HG03575 (cell line): ENCODE results near the gene ARL3.
A peak's percentile ranks its signal among the peaks of the same experiment; 100 is the strongest.
"Not testable (repeated sequence)": the region's sequence is repeated elsewhere in the genome, so short reads cannot be mapped to it uniquely, and the experiment has no call there.

ENCODE experiments used
- ATAC-seq: cut with Tn5 transposase; IDR thresholded peaks from one replicate; pipeline ENCODE4 v1.9.1; 2021; ENCODE audit not compliant: unreplicated experiment, insufficient number of reproducible peaks, low FRiP score; ENCODE audit errors: extremely low read depth

Gene ARL3

GRCh38 chr10:102713814-102714620 lies at the start of gene ARL3:
Gene ARL3, minus strand, starts transcription at chr10:102714397. Its CDS starts 122 bp downstream, at chr10:102714275.
- no peak for ATAC-seq

- ATAC-seq, result no peak
These were observed 48.9 kb upstream of the ARL3 start for GRCh38 chr10:102763037-102763607.

GRCh38 chr10:102762401-102763015 lies 48.3 kb upstream of the ARL3 start:
- ATAC-seq, result no peak

GRCh38 chr10:102761981-102762380 lies 47.8 kb upstream of the ARL3 start:
- no peak for ATAC-seq

GRCh38 chr10:102759497-102760210 lies 45.5 kb upstream of the ARL3 start:
- ATAC-seq, result no peak

- ATAC-seq, result not testable (repeated sequence)
These were observed 44.7 kb upstream of the ARL3 start for GRCh38 chr10:102758933-102759262.

- ATAC-seq, result no peak
These were observed 44.2 kb upstream of the ARL3 start for GRCh38 chr10:102758240-102758932.

GRCh38 chr10:102757323-102757722 lies 43.1 kb upstream of the ARL3 start:
- ATAC-seq, result no peak

GRCh38 chr10:102753718-102754117 lies 39.5 kb upstream of the ARL3 start:
- no peak for ATAC-seq

- no peak for ATAC-seq
These were observed 38.9 kb upstream of the ARL3 start for GRCh38 chr10:102752934-102753664.

GRCh38 chr10:102752266-102752930 lies 38.2 kb upstream of the ARL3 start:
- no peak for ATAC-seq

- ATAC-seq, result no peak
These were observed 31.0 kb upstream of the ARL3 start for GRCh38 chr10:102745157-102745556.

- ATAC-seq, result no peak
These were observed 30.3 kb upstream of the ARL3 start for GRCh38 chr10:102744374-102745051.

GRCh38 chr10:102743588-102744373 lies 29.6 kb upstream of the ARL3 start, which contains the start of gene WBP1L:
Gene WBP1L, plus strand, starts transcription at chr10:102743948. Its CDS starts 106 bp downstream, at chr10:102744054.
- peak; percentile 82 for ATAC-seq

GRCh38 chr10:102743078-102743587 lies 28.9 kb upstream of the ARL3 start:
- no peak for ATAC-seq

- ATAC-seq, result not testable (repeated sequence)
These were observed 28.1 kb upstream of the ARL3 start for GRCh38 chr10:102742313-102742712.
